Measurements from ENCODE around the gene CYP46A1.

The CYP46A1 gene

DNA sequence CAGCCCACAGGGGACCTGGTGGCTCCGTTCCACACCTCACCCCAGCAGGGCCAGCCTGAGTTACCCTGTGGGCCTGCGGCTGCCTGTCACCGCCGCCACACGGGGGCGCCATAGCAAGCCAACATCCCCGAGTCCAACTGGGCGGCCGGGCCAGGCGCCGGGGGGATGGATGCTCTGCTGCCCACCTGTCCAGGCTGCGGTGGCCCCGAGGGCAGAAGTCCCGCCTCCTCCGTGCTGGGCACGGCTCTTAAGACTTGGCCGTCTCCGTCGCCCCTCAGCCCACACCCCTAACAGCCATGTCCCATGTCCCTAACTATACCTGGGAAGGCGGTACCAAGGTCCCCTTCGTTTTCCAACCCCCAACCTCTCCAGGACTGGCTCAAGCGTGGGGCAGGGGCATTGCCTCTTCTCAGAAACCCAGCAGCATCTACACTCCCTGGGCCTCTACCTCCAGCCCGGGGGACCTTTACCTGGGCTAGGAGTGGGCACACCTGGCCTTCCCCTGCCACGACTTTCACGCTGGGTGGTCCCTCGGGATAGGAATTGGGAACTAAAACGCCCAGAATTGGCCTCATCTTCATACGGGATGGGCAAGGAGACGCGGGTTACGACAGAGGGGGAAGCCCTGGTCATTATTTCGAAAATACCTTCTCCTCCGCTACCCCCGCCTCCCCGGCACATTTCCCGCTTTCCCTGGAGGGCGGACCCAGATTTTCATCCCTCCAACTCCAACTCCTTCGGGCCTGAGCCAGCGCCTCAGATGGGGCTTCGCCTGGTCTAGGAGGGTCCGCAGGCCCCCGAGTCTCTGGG lies 1.1 kb upstream of the CYP46A1 start:
- H3K4me3 ChIP-seq (ENCODE audit: low read depth, low read length), result peak overlapping the region; percentile 80
- ChIA-PET CTCF (interaction anchor here (0.6 to 8.1 kb wide), 27 partner anchors 10 to 221 kb away, joined by 3 to 134 read pairs (median 4); partner anchors contain the start of gene EML1), POLR2A (interaction anchor here (0.6 to 1.1 kb wide), 2 partner anchors 110 to 202 kb away, joined by 3 read pairs; partner anchors contain the start of genes CCNK, EML1 and SETD3)
- TF ChIP-seq, protein P1, sequence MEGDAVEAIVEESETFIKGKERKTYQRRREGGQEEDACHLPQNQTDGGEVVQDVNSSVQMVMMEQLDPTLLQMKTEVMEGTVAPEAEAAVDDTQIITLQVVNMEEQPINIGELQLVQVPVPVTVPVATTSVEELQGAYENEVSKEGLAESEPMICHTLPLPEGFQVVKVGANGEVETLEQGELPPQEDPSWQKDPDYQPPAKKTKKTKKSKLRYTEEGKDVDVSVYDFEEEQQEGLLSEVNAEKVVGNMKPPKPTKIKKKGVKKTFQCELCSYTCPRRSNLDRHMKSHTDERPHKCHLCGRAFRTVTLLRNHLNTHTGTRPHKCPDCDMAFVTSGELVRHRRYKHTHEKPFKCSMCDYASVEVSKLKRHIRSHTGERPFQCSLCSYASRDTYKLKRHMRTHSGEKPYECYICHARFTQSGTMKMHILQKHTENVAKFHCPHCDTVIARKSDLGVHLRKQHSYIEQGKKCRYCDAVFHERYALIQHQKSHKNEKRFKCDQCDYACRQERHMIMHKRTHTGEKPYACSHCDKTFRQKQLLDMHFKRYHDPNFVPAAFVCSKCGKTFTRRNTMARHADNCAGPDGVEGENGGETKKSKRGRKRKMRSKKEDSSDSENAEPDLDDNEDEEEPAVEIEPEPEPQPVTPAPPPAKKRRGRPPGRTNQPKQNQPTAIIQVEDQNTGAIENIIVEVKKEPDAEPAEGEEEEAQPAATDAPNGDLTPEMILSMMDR (IDR thresholded peaks at IDR 0.05; ENCODE audit: insufficient read depth, low read length, missing control alignments), result peak; percentile 98
- no peak for DNase-seq (ENCODE audit: low read depth, low spot score)

DNA sequence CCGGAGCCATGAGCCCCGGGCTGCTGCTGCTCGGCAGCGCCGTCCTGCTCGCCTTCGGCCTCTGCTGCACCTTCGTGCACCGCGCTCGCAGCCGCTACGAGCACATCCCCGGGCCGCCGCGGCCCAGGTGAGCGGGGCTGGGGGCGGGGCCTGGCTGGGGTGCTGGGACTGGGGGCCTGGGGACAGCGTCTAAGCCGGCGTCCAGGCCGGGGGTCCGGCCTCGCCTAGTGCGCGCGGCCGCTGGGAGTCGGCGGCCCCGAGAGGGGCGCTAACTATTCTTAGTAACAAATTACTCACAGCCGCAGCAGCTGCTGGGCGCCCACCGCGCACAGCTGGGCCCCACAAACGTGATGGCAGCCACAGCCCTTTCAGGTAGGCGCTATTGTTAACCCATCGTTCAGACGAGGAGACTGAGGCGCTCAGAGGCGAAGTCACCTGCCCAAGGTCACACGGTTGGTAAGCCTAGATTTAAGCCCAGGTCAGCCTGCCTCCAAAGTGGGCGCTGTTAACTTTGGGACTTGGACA lies 374 bp downstream of the CYP46A1 start:
- ChIA-PET CTCF (interaction anchor here (0.6 to 2.8 kb wide), 13 partner anchors 10 to 215 kb away, joined by 3 to 19 read pairs (median 4); no protein-coding TSS in a partner anchor), POLR2A (interaction anchor here (1.1 kb wide), 1 partner anchor 109 kb away, joined by 3 read pairs; the partner anchor contains the start of gene EML1)
- peak overlapping the region; percentile 66 for H3K4me3 ChIP-seq (ENCODE audit: low read depth, low read length)
- no peak for DNase-seq (ENCODE audit: low read depth, low spot score)
- TF ChIP-seq, protein P1 (IDR thresholded peaks at IDR 0.05; ENCODE audit: insufficient read depth, low read length, missing control alignments), result no peak

DNA sequence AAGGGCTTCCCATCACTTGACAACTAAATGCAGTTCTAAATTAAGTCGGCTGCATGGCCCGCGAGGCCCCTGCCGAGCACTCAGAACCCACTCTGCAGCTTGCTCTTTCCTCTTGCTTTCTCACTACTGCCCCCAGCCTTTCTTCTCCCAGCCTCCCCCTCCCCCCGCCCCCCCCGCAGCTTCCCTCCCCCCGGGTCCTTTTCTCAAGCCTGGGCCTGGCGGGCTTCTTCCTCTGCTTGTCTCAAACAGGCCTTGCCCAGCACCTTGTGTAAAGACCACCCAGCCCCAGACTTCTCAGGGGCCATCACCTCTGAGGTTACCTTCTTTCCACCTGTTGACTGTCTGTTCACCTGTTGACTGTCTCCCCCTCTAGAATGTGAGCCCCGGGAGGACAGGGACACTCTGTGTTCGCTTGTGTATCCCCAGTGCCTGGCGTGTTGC lies 1.1 kb downstream of the CYP46A1 start:
- no peak overlapping the region for H3K4me3 ChIP-seq (ENCODE audit: low read depth, low read length)
- ChIA-PET POLR2A (no interaction called here), CTCF (interaction anchor here (0.6 to 2.8 kb wide), 6 partner anchors 11 to 214 kb away, joined by 3 to 19 read pairs (median 4); no protein-coding TSS in a partner anchor)
- TF ChIP-seq, protein P1 (IDR thresholded peaks at IDR 0.05; ENCODE audit: insufficient read depth, low read length, missing control alignments), result no peak
- no peak for DNase-seq (ENCODE audit: low read depth, low spot score)

DNA sequence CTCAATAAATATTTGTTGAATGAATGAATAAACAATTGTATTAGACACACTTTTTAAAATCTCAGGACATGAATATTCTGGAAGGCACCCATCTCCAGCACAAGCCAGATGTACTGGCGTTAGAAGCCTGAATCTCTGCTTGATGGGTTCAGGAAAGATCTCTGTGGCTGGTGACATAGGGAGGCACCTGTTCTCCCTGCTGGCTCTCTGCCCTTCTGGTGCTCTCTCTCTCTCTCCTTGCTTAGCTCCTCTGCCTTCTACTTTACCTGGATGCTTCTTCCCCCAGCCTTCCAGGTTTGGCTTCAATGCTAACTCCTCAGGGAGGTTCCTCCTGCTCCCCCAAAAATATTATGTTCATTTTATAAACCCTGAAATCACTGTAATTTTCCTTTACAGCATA lies 1.5 kb downstream of the CYP46A1 start:
- no peak for DNase-seq (ENCODE audit: low read depth, low spot score)
- TF ChIP-seq, protein P1 (IDR thresholded peaks at IDR 0.05; ENCODE audit: insufficient read depth, low read length, missing control alignments), result no peak
- H3K4me3 ChIP-seq (ENCODE audit: low read depth, low read length), result no peak overlapping the region
- ChIA-PET POLR2A (no interaction called here), CTCF (interaction anchor here (0.9 to 2.8 kb wide), 3 partner anchors 200 to 214 kb away, joined by 3 to 19 read pairs (median 16); no protein-coding TSS in a partner anchor)

DNA sequence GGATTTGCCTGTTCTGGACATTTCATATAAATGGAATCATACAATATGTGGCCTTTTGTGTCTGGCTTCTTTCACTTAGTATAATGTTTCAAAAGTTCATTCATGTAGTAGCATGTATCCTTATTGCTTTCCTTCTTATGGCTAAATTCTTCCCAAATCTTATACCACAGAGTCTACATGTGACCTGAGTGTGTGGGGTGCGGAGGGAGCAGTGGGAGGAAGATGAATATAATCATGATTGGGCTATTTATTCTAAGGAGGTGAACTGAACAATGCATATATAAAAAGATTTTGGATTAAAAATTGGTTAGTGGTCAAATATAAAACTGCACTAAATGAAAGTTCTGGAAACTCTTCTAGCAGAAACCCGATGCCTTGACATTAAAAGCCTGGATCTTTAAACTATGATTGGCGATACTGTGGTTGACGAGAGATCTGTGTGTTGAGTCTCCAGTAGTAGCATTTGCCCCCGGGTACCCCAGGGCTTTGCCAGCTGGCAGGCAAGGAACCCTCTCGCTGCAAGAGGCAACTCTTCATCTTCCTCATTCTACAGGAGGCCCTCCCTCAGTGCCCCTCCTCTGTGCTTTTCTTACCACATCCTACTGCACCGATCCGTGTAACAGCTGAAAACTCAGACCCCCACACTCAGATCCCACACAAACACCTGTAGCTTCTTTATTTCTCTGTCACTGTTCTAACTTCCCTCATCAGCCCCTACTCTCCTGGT lies 2.6 kb downstream of the CYP46A1 start:
- no peak for DNase-seq (ENCODE audit: low read depth, low spot score)
- TF ChIP-seq, protein P1 (IDR thresholded peaks at IDR 0.05; ENCODE audit: insufficient read depth, low read length, missing control alignments), result no peak
- POLR2A ChIA-PET, result no interaction called here
- no peak overlapping the region for H3K4me3 ChIP-seq (ENCODE audit: low read depth, low read length)
- CTCF ChIA-PET, result interaction anchor here (0.8 to 2.9 kb wide), 8 partner anchors 10 to 213 kb away, joined by 3 to 17 read pairs (median 6); no protein-coding TSS in a partner anchor

Measured in AG04449 (cell line).